Transverse colon (tissue), 3 donors: ENCODE measurements around the gene SENP7.

ENCODE experiments used
- POLR2A ChIP-seq: fragments of 450-650 bp; IDR thresholded peaks from one replicate; pipeline ENCODE4 v1.6.1; 2016; ENCODE audit warnings: antibody characterized with exemption, mild to moderate bottlenecking, moderate library complexity
- TF ChIP-seq, protein P1 (sequence below), 5 experiments: fragments of 200-600 bp in 3 of 5; fragments of 450-650 bp in 2 of 5; sonication (generic) in 3 of 5; IDR thresholded peaks; 1 replicate in 2 of 5; 2 replicates in 3 of 5; pipeline ENCODE4 v1.5.1; 2016 to 2017; ENCODE audit warnings: antibody characterized with exemption in 5 of 5, inconsistent platforms in 3 of 5, mild to moderate bottlenecking in 2 of 5, moderate library complexity in 1 of 5

GRCh38 chr3:101453961-101454360 is 59.1 kb downstream of the SENP7 start:
- TF ChIP-seq, protein P1, sequence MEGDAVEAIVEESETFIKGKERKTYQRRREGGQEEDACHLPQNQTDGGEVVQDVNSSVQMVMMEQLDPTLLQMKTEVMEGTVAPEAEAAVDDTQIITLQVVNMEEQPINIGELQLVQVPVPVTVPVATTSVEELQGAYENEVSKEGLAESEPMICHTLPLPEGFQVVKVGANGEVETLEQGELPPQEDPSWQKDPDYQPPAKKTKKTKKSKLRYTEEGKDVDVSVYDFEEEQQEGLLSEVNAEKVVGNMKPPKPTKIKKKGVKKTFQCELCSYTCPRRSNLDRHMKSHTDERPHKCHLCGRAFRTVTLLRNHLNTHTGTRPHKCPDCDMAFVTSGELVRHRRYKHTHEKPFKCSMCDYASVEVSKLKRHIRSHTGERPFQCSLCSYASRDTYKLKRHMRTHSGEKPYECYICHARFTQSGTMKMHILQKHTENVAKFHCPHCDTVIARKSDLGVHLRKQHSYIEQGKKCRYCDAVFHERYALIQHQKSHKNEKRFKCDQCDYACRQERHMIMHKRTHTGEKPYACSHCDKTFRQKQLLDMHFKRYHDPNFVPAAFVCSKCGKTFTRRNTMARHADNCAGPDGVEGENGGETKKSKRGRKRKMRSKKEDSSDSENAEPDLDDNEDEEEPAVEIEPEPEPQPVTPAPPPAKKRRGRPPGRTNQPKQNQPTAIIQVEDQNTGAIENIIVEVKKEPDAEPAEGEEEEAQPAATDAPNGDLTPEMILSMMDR (IDR thresholded peaks at IDR 0.05), result no peak
- no peak for TF ChIP-seq POLR2A
